WERI-Rb-1 (cell line): Measurements from ENCODE around the gene PPCDC.

Source experiments
- DNase-seq: peaks from one replicate; pipeline ENCODE4 v3.0.0-alpha.2; 2020
- H3K27ac ChIP-seq: fragments of 250-450 bp; sonication (Bioruptor Pico); 2 replicates; pipeline ENCODE4 v1.5.1; 2020; ENCODE audit warnings: mild to moderate bottlenecking, moderate library complexity
- H3K27me3 ChIP-seq: fragments of 250-450 bp; sonication (Bioruptor Pico); 2 replicates; pipeline ENCODE4 v1.5.1; 2021; ENCODE audit warnings: mild to moderate bottlenecking, low read depth, moderate library complexity; ENCODE audit not compliant: insufficient read depth, severe bottlenecking
- H3K36me3 ChIP-seq: fragments of 250-450 bp; sonication (Bioruptor Pico); 2 replicates; pipeline ENCODE4 v1.5.1; 2020; ENCODE audit warnings: mild to moderate bottlenecking, moderate library complexity
- H3K4me3 ChIP-seq: 2 replicates; pipeline ENCODE4 v1.5.1; 2011; ENCODE audit warnings: low read depth, mild to moderate bottlenecking, control low read depth, low read length
- H3K9me3 ChIP-seq: fragments of 250-450 bp; sonication (Bioruptor Pico); 2 replicates; pipeline ENCODE4 v1.5.1; 2021; ENCODE audit warnings: mild to moderate bottlenecking, moderate library complexity; ENCODE audit not compliant: severe bottlenecking
- CTCF ChIP-seq: IDR thresholded peaks from 2 replicates; pipeline ENCODE4 v1.5.1; 2011; ENCODE audit warnings: low read depth, mild to moderate bottlenecking, control low read depth, inconsistent platforms, low read length

The PPCDC gene

GRCh38 chr15:75038231-75038630 is 14.8 kb downstream of the PPCDC start:
- no peaks in the 10 kb centered on the region for H3K9me3 ChIP-seq
- H3K27me3 ChIP-seq, result no peaks in the 10 kb centered on the region
- no peak overlapping the region for H3K4me3 ChIP-seq
- H3K27ac ChIP-seq, result no peak overlapping the region
- no peaks in the 10 kb centered on the region for H3K36me3 ChIP-seq
- TF ChIP-seq CTCF, result no peak
- no peak for DNase-seq

GRCh38 chr15:75042730-75043508 is 19.5 kb downstream of the PPCDC start:
- Histone ChIP-seq H3K36me3 (no peaks in the 10 kb centered on the region), H3K4me3 (no peak overlapping the region), H3K27me3 (no peaks in the 10 kb centered on the region), H3K9me3 (no peaks in the 10 kb centered on the region), H3K27ac (no peak overlapping the region)
- TF ChIP-seq CTCF, result peak; percentile 93
- DNase-seq, result peak; percentile 81

GRCh38 chr15:75043509-75044257 is 20.3 kb downstream of the PPCDC start:
- no peak for DNase-seq
- Histone ChIP-seq H3K4me3 (no peak overlapping the region), H3K9me3 (no peaks in the 10 kb centered on the region)

GRCh38 chr15:75044258-75044878 is 21.0 kb downstream of the PPCDC start:
- no peak overlapping the region for H3K27ac ChIP-seq
- no peak for DNase-seq
- no peaks in the 10 kb centered on the region for H3K36me3 ChIP-seq
- TF ChIP-seq CTCF, result no peak
- H3K4me3 ChIP-seq, result no peak overlapping the region
- no peaks in the 10 kb centered on the region for H3K27me3 ChIP-seq
- H3K9me3 ChIP-seq, result no peaks in the 10 kb centered on the region

More at GRCh38 chr15:75043509-75044257, 20.3 kb downstream of the PPCDC start:
- no peaks in the 10 kb centered on the region for H3K36me3 ChIP-seq
- no peak for TF ChIP-seq CTCF
- no peak overlapping the region for H3K27ac ChIP-seq
- no peaks in the 10 kb centered on the region for H3K27me3 ChIP-seq

GRCh38 chr15:75045332-75046015 is 22.1 kb downstream of the PPCDC start:
- Histone ChIP-seq H3K27me3 (no peaks in the 10 kb centered on the region), H3K36me3 (no peaks in the 10 kb centered on the region), H3K4me3 (no peak overlapping the region), H3K9me3 (no peaks in the 10 kb centered on the region), H3K27ac (no peak overlapping the region)
- no peak for TF ChIP-seq CTCF
- DNase-seq, result no peak
